Measurements from ENCODE around the gene NF2. TPM values are rescaled to one million over a fixed set of nuclear protein-coding genes. Genes with fewer than 3 reads are reported as not detected.

The NF2 gene
- total RNA-seq, 1 donor from 2014 or later = 140 TPM

DNA sequence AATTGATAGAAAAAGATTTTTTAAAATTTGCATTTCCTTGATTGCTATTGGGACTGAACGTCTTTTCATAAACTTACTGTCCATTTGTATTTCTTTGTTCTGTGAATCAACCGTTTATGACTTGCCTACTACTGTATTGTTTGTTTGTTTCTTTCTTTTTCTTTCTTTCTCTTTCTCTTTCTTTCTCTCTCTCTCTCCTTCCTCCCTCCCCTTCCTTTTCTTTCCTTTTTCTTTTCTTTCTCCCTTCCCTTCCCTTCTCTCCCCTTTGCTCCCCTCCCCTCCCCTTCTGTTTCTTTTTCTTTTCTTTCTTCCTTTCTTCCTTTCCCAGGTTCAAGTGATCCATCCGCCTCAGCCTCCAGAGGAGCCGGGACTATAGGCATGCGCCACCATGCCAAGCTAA is 46.9 kb downstream of the NF2 start:
- TF ChIP-seq, protein P1, sequence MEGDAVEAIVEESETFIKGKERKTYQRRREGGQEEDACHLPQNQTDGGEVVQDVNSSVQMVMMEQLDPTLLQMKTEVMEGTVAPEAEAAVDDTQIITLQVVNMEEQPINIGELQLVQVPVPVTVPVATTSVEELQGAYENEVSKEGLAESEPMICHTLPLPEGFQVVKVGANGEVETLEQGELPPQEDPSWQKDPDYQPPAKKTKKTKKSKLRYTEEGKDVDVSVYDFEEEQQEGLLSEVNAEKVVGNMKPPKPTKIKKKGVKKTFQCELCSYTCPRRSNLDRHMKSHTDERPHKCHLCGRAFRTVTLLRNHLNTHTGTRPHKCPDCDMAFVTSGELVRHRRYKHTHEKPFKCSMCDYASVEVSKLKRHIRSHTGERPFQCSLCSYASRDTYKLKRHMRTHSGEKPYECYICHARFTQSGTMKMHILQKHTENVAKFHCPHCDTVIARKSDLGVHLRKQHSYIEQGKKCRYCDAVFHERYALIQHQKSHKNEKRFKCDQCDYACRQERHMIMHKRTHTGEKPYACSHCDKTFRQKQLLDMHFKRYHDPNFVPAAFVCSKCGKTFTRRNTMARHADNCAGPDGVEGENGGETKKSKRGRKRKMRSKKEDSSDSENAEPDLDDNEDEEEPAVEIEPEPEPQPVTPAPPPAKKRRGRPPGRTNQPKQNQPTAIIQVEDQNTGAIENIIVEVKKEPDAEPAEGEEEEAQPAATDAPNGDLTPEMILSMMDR (conservative IDR thresholded peaks at IDR 0.05; ENCODE audit: low read depth, low read length) = no peak
- no peak overlapping the region for H3K4me3 ChIP-seq (ENCODE audit: low read depth, low read length)
- DNase-seq (ENCODE audit: low read depth) = no peak

GRCh38 chr22:29651652-29652051 is 48.2 kb downstream of the NF2 start:
- TF ChIP-seq, protein P1 (conservative IDR thresholded peaks at IDR 0.05; ENCODE audit: low read depth, low read length) = no peak
- DNase-seq (ENCODE audit: low read depth) = no peak
- H3K4me3 ChIP-seq (ENCODE audit: low read depth, low read length) = no peak overlapping the region

DNA sequence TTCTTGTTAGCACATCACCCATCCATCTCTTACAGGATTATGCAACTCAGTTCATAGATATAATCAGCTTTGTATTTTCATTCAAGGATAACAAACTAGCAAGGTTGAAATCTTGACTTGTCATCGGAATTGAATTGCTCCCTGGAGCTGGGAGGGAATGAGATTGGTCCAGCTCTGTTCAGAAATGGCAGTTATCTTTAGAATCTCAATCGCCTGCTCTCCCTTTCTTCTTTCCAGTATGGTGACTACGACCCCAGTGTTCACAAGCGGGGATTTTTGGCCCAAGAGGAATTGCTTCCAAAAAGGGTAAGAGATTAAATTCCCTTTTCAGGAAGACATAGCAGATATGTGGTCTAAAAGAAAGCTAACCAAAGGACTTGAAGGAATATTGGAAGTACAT is 51.0 kb downstream of the NF2 start:
- DNase-seq (ENCODE audit: low read depth) = no peak
- H3K4me3 ChIP-seq (ENCODE audit: low read depth, low read length) = no peak overlapping the region
- TF ChIP-seq, protein P1 (conservative IDR thresholded peaks at IDR 0.05; ENCODE audit: low read depth, low read length) = no peak

GRCh38 chr22:29654882-29655281 is 51.4 kb downstream of the NF2 start:
- TF ChIP-seq, protein P1 (conservative IDR thresholded peaks at IDR 0.05; ENCODE audit: low read depth, low read length) = no peak

GRCh38 chr22:29658176-29658575 is 54.7 kb downstream of the NF2 start:
- TF ChIP-seq, protein P1 (conservative IDR thresholded peaks at IDR 0.05; ENCODE audit: low read depth, low read length) = no peak
- H3K4me3 ChIP-seq (ENCODE audit: low read depth, low read length) = no peak overlapping the region
- no peak for DNase-seq (ENCODE audit: low read depth)

More at GRCh38 chr22:29654882-29655281, 51.4 kb downstream of the NF2 start:
- H3K4me3 ChIP-seq (ENCODE audit: low read depth, low read length) = no peak overlapping the region
- no peak for DNase-seq (ENCODE audit: low read depth)

- H3K4me3 ChIP-seq (ENCODE audit: low read depth, low read length) = no peak overlapping the region
- no peak for DNase-seq (ENCODE audit: low read depth)
- TF ChIP-seq, protein P1 (conservative IDR thresholded peaks at IDR 0.05; ENCODE audit: low read depth, low read length) = no peak
These were observed 56.6 kb downstream of the NF2 start for GRCh38 chr22:29660021-29660420.

DNA sequence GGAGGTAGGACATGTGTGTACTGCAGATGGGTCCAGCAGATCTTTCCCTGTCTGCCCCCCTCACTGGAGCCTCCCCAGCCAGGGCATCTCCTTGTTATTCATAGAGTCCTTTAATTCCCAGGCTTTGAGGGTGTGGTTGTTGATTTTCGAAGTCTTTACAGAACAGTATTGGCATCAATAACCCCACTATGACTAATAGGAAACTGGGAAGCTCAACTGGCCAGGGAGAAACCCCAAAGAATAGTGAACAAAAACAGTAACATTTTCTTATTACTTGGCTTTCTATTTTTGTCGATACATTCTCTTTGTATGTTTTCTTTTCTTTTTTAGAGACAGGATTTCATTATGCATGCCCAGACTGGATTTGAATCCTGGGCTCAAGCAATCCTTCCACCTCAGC is 57.9 kb downstream of the NF2 start:
- DNase-seq (ENCODE audit: low read depth) = no peak
- TF ChIP-seq, protein P1 (conservative IDR thresholded peaks at IDR 0.05; ENCODE audit: low read depth, low read length) = no peak
- H3K4me3 ChIP-seq (ENCODE audit: low read depth, low read length) = no peak overlapping the region
